Measurements from ENCODE around the gene INPP4B.

DNA sequence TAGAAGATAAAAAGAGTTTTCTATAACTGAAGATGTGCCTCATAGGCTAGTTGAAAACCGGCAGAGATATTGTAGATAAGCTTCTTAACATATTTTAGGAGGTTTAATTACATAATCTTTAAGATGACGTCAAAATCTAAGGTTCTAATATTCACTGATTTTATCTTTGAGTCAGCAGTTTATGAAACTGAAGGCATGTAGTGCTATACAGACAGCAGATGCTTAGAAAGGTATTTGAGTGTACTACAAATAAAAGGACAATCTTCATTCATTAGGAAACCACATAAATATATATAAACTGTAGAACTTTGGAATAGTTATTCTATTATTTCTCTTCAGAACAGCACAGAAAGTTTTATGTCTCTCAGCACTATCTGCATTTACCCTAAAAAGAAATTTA is 704.9 kb downstream of the INPP4B start:
- no peak for TF ChIP-seq EZH2 (IDR thresholded peaks at IDR 0.05; ENCODE audit: borderline replicate concordance, insufficient read depth, low read depth, low read length, poor library complexity, severe bottlenecking)
- TF ChIP-seq CTCF (IDR thresholded peaks at IDR 0.05): no peak

Measured in B cell (primary cell).